ENCODE measurements around the gene CRYAA.
"Not testable (repeated sequence)": the region's sequence is repeated elsewhere in the genome, so short reads cannot be mapped to it uniquely, and the experiment has no call there.

Gene CRYAA, protein sequence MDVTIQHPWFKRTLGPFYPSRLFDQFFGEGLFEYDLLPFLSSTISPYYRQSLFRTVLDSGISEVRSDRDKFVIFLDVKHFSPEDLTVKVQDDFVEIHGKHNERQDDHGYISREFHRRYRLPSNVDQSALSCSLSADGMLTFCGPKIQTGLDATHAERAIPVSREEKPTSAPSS

DNA sequence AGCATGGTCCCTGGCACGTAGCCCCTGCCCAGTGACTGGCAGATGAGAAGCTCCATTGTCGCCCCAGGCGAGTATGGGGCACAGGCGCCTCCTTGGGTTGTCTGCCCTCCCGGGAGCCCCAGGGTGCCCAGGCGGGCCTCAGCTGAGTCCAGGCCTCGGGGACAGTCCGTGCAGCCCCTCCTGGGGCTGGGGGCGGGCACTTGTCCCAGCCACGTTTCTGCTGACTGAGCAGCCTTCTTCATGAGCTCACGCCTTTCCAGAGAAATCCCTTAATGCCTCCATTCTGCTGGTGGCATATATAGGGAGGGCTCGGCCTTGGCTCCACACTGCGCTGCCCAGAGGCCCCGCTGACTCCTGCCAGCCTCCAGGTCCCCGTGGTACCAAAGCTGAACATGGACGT lies at the start of gene CRYAA:
Gene CRYAA (plus strand): TSS at position 301 of the 400 bp plus-strand sequence. CDS start 92 bp downstream, at position 393.
- not testable (repeated sequence) for H3K27me3 Mint-ChIP-seq; H3K27ac Mint-ChIP-seq; H3K36me3 Mint-ChIP-seq; H3K9me3 Mint-ChIP-seq (ENCODE audit: low read depth); H3K4me1 Mint-ChIP-seq (ENCODE audit: low read depth); H3K4me3 Mint-ChIP-seq

DNA sequence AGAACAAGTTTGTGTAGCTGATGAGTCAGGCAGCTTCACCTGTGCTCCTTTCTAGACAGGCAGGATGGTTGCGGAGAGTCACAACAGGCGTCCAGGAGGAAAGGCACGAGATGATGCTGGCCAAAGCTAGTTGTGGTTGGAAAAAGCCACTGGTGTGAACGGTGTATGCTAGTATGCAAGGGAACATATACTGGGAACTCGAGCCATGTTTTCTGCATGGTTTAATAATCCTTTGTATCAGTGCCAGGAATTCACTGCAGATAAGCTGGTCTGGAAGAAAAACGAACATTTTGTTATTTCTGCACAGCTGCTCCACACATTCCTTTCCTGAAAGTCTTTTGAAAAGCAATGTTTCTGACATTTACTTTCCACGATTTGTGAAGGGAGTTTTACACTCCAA lies 38.7 kb upstream of the CRYAA start:
- not testable (repeated sequence) for H3K9me3 Mint-ChIP-seq (ENCODE audit: low read depth); H3K27me3 Mint-ChIP-seq; H3K27ac Mint-ChIP-seq; H3K36me3 Mint-ChIP-seq; H3K4me1 Mint-ChIP-seq (ENCODE audit: low read depth); H3K4me3 Mint-ChIP-seq

DNA sequence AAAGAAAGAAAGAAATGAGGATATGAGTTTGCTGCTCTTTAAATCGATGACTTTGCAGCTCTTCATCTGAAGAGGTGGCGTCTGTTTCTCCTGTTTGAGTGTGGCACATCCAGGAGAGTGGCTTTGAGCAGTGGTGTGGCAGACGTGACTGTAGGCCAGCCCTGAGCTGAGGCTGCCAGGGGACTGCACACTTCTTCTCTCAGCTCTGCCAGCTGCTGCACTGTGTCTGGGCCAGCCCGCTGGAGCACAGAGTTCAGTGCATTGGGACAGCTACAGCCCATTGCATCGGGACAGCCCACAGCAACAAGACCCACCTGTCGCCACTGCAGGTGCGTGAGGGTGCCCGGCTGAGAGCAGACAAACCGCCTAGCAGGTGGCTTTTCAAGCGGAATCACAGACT lies 34.3 kb upstream of the CRYAA start:
- H3K36me3 Mint-ChIP-seq; H3K4me1 Mint-ChIP-seq (ENCODE audit: low read depth); H3K9me3 Mint-ChIP-seq (ENCODE audit: low read depth); H3K27me3 Mint-ChIP-seq; H3K4me3 Mint-ChIP-seq; H3K27ac Mint-ChIP-seq: not testable (repeated sequence)

DNA sequence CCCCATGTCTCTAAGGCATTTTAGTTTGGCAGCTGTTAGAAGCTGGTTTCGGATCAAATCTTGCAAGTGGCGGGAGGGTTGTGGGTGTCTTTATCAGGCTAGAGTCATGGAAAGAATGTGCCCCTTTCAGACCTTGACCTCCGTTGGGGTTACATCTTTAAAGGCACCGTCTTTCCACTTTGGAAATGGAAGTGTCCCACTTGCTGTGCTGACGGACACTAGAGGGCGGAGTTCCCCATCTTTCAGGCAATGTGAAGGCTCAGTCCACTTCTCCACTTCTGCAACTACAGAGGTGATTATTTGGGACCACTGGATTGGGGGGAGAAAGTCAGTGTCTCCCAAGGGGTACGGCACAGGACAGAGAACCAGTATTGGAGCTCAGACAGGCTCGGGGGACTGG lies 29.9 kb upstream of the CRYAA start:
- H3K4me1 Mint-ChIP-seq (ENCODE audit: low read depth); H3K27me3 Mint-ChIP-seq; H3K4me3 Mint-ChIP-seq: not testable (repeated sequence)

DNA sequence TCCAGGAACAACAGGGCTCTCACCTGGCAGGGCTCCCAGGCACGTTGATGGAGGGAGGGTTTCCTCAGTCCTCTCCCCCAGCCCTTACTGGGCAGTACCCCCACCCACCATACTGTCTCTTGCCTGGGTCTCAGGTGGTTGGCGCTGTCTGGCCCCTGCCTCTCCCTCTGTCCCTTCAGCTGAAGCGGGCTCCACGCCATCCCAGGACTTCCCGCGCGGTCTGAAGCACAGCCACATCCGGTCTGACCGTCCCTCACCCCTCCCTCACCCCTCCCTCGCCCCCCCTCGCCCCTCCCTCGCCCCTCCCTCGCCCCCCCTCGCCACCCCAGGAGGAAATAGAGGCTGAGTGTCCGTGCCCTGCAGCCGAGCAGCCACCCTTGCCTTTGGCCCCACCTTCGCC lies 27.4 kb upstream of the CRYAA start:
- H3K4me1 Mint-ChIP-seq (ENCODE audit: low read depth): not testable (repeated sequence)

More for the DNA sequence above, 29.9 kb upstream of the CRYAA start:
- not testable (repeated sequence) for H3K9me3 Mint-ChIP-seq (ENCODE audit: low read depth); H3K27ac Mint-ChIP-seq; H3K36me3 Mint-ChIP-seq

DNA sequence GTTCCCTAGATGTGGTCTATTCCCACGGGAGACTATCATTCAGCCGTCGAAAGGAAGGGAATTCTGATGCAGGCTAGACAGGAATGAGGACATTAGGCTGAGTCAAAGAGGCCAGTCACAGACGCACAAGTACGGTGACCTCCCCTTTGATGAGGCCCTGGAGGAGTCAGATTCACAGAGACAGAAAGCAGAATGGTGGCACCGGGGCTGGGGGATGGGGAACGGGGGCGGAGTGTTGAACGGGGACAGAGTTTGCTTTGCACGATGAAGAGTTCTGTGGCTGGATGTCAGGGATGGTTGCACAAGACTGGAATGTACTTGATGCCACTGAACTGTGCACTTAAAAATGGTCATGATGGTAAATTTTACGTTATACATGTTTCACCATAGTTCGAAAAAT lies 22.2 kb upstream of the CRYAA start:
- not testable (repeated sequence) for H3K27me3 Mint-ChIP-seq; H3K27ac Mint-ChIP-seq; H3K4me1 Mint-ChIP-seq (ENCODE audit: low read depth); H3K9me3 Mint-ChIP-seq (ENCODE audit: low read depth); H3K4me3 Mint-ChIP-seq; H3K36me3 Mint-ChIP-seq

More for the DNA sequence above, 27.4 kb upstream of the CRYAA start:
- not testable (repeated sequence) for H3K4me3 Mint-ChIP-seq; H3K27ac Mint-ChIP-seq; H3K36me3 Mint-ChIP-seq; H3K9me3 Mint-ChIP-seq (ENCODE audit: low read depth); H3K27me3 Mint-ChIP-seq

DNA sequence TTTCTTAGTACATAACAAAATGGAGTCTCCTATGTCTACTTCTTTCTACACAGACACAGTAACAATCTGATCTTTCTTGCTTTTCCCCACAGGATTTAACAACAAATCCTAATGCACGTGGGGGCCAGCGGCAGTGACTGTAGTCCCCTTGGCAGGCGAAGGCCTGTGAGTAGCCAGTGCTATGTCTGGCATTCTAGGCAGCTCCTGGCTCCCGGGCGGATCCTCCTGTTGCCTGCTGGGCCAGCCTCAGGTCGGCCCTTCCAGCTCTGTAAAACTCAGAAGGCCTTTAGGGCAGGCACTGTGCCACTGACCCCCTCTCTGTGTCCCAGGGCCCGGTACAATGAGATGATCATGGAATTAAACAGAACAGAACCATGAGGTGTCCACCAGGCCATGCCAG lies 20.8 kb upstream of the CRYAA start:
- H3K9me3 Mint-ChIP-seq (ENCODE audit: low read depth); H3K4me1 Mint-ChIP-seq (ENCODE audit: low read depth); H3K36me3 Mint-ChIP-seq; H3K27me3 Mint-ChIP-seq; H3K4me3 Mint-ChIP-seq; H3K27ac Mint-ChIP-seq: not testable (repeated sequence)

DNA sequence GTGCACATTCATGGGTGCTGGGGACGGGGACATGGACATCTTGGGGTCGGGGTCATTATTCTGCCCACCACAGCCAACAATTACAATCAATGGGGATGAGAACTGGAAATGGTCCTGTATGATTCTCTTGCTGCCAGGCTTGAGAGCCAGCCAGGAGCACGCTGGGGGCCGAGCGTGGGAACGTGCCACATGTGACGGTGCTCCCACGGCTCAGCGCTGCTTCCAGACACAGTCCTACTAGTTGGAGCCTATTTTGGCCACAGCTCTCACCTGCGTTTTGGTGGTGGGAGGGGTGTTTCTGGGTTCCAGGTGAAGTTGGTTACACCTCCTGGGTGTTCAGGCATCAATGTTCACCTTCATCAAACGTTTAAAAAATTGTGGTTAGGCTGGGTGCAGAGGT lies 19.5 kb upstream of the CRYAA start:
- H3K9me3 Mint-ChIP-seq (ENCODE audit: low read depth); H3K4me1 Mint-ChIP-seq (ENCODE audit: low read depth); H3K27ac Mint-ChIP-seq; H3K27me3 Mint-ChIP-seq; H3K4me3 Mint-ChIP-seq; H3K36me3 Mint-ChIP-seq: not testable (repeated sequence)

DNA sequence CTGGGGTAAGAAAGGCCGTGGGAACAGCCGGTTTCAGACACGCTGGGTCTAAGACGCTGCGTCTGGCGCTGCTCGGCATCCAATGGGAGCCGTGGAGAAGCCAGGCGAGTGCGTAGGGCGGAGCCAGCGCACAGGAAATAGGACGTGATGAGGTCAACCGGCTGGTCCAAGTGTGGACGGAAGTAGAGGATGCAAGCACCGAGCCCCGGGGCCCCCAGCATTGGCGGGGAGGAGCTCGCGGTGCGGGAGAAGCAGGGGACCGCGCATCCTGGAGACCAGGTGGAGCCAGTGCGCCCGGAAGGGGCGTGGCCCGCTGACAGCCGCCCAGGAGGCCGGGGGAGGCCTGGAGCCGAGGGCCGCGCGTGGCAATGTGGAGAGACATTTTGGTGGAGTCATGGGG lies 15.2 kb upstream of the CRYAA start:
- not testable (repeated sequence) for H3K9me3 Mint-ChIP-seq (ENCODE audit: low read depth); H3K27me3 Mint-ChIP-seq; H3K36me3 Mint-ChIP-seq; H3K4me3 Mint-ChIP-seq; H3K4me1 Mint-ChIP-seq (ENCODE audit: low read depth); H3K27ac Mint-ChIP-seq

DNA sequence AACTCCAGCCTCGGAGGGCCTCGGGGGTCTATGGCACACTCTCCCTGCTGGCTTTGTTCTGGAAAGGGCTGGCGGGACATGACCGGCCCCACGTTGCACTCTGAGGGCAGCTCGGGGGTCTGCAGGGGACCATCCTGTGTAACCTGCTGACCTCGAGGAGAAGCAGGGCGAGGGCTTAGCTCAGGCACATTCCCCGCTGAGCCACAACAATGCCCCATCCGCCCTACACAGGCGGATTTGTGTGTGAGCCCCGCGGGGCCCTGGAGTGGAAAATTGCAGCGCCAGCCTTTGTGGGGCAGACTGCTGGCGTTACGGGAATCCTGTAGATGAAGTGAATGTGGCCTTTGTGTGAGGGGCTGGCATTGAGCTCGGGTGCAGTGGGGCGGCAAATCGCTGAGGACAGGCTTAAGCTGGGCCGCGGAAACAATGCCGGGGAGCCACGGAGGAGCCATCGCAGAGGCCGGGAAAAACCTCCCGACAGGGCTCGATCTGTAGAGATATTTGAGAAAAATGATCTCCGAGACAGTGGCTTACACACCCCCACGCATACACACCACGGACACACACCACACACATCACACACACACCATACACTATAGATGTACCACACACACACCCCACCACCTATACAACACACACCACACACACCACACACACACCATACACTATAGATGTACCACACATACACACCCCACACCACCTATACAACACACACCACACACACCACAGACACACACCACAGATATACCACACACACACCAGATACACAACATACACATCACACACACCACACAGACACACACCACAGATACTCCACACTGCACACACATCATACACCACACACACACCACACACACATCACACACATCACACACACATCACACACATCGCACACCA lies 9.3 kb upstream of the CRYAA start:
- not testable (repeated sequence) for H3K27ac Mint-ChIP-seq; H3K36me3 Mint-ChIP-seq; H3K27me3 Mint-ChIP-seq; H3K4me3 Mint-ChIP-seq; H3K9me3 Mint-ChIP-seq (ENCODE audit: low read depth); H3K4me1 Mint-ChIP-seq (ENCODE audit: low read depth)

DNA sequence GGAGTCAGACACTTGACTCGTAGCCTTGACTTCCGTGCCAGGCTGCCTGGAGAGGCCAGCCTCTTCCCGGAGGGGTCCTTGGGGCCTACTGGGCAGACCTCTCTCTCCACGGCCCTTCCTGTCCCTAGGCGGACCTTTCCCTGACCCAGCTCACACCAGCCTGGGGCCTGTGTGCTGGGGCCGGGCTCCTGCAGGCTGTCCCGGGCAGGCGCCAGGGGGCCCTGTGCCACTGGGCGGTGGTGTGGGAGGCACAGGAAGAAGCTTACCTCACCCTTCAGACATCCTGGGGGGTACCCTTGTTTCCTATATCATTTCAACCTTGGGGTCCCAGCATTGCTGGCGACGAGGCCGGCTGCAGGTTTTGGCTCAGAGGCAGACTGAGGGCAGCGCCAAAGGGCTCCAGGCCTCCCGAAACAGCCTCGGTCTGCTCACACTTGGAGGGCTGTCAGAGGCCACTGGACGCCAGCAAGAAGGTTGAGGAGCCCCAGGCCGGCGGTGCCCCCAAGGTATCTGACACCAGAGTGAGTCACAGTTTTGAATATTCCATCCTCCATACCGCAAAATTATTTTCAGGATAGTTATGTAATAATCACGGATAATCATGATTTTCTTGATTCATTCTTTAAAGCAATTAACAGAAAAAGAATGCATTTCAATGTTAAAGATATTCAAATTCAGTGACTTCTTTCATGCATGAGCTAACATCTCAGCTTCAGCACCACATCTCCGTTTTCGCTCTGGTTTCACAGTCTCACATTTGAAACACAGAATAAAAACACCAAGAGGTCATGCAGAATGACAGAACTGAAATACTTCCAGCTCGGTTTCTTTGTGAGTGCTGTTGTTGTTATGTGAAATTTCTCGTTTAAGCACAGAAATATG lies 6.7 kb upstream of the CRYAA start:
- H3K27ac Mint-ChIP-seq; H3K4me1 Mint-ChIP-seq (ENCODE audit: low read depth); H3K9me3 Mint-ChIP-seq (ENCODE audit: low read depth); H3K4me3 Mint-ChIP-seq; H3K27me3 Mint-ChIP-seq; H3K36me3 Mint-ChIP-seq: not testable (repeated sequence)

DNA sequence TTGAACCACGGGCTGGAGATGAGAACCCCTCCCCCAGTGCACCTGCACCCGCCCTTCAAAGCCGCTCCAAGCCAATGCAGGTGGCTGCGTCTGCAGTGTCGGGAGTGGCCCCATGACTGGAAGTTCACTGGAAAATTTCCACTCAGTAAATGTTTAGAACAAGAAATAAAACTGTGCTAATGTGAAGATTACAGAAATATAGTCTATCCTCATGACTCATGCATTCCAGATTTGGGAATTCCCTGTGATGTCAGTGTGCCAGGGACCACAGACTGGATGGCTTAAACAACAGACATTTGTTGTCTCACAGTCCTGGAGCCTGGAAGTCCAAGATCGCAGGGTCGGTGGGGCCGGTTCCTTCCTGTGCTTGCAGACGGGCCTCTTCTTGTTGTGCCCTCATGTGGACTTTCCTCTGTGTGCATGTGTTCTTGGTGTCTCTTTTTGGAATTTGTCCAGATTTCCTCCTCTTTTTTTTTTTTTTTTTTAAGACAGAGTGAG lies 6.1 kb upstream of the CRYAA start:
- not testable (repeated sequence) for H3K4me1 Mint-ChIP-seq (ENCODE audit: low read depth); H3K27ac Mint-ChIP-seq; H3K9me3 Mint-ChIP-seq (ENCODE audit: low read depth); H3K36me3 Mint-ChIP-seq; H3K4me3 Mint-ChIP-seq; H3K27me3 Mint-ChIP-seq

DNA sequence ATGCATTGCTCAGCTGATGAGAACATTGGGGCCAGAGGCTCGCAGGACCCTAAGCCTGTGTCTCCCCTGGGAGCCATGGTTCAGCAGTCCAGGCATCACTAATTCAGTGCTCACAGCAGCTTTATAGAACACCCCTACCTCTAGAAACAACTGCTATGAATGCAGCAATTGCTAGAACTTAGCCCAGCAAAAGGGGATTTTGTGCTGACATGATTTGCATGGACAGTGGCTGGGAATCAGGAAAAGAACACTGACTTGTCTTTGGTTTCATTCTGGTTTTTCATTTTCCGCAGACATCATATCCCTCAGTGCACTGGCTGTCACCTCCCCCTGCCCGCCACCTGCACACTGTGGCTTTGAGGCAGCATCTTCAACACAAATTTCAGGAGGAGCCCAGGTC lies 4.0 kb upstream of the CRYAA start:
- not testable (repeated sequence) for H3K36me3 Mint-ChIP-seq; H3K4me1 Mint-ChIP-seq (ENCODE audit: low read depth); H3K9me3 Mint-ChIP-seq (ENCODE audit: low read depth); H3K27ac Mint-ChIP-seq; H3K27me3 Mint-ChIP-seq; H3K4me3 Mint-ChIP-seq

DNA sequence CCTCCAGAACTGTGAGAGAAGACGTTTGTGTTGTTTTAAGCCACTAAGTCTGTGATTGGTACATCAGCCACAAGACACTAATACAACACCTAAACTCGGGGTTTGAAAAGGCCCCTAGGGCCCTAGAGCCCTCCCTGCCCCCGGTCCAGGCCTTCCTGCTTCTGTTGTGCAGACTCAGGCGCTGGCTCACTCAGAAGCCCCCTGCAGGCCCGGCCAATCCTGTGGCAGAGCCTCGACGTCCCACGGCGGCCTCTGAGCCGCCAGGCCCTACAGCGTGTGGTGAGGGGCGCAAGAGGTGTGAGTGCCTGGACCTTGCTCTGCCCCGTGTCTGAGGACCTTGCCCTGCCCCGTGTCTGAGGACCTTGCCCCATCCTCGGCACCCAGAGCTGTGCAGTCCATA lies 3.1 kb upstream of the CRYAA start:
- not testable (repeated sequence) for H3K4me1 Mint-ChIP-seq (ENCODE audit: low read depth); H3K9me3 Mint-ChIP-seq (ENCODE audit: low read depth); H3K27ac Mint-ChIP-seq; H3K27me3 Mint-ChIP-seq; H3K36me3 Mint-ChIP-seq; H3K4me3 Mint-ChIP-seq

DNA sequence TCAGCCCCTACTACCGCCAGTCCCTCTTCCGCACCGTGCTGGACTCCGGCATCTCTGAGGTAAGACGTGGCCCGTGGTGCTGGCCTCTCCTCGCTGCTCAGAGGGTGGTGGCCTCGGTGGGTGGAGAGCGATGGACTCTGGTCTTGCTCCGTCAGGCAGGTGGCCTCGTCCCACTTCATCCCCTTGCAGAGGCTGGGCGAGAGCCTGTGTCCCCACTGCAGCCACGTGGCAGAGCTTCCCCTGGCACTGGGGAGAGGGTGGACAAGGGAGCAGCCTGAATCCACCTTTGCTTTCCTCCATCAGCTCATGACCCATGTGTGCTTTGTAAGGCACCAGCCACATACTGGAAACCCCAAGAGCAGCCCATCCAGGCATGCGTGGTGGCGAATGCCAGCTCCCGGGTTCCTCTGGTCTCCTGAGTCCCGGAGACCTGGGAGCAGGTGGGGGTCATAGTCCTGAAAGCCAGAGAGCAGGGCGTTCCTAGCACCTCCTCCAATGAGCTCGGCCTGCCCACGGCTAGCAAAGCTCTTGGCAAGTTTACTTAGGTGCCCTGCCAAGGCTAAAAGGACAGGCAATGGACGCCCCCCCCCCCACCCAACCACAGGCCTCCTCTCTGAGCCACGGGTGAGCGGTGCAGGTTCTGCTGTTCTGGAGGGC lies 550 bp downstream of the CRYAA start:
- H3K4me3 Mint-ChIP-seq; H3K27ac Mint-ChIP-seq; H3K27me3 Mint-ChIP-seq; H3K9me3 Mint-ChIP-seq (ENCODE audit: low read depth); H3K4me1 Mint-ChIP-seq (ENCODE audit: low read depth); H3K36me3 Mint-ChIP-seq: not testable (repeated sequence)

Data from activated naive CD8-positive, alpha-beta T cell (primary cell).